Stimulated activated CD4-positive, alpha-beta T cell treated with anti-CD3 and anti-CD28 coated beads, Interleukin-4, amount 100 ng/mL, for 48 hours (primary cell): ENCODE measurements around the gene PIK3R3.

Experiments
- DNase-seq, 2 donors: peaks; one replicate each; pipeline ENCODE4 v3.0.0-alpha.2; 2020; ENCODE audit warnings: low read depth in 2 of 2

The PIK3R3 gene

DNA sequence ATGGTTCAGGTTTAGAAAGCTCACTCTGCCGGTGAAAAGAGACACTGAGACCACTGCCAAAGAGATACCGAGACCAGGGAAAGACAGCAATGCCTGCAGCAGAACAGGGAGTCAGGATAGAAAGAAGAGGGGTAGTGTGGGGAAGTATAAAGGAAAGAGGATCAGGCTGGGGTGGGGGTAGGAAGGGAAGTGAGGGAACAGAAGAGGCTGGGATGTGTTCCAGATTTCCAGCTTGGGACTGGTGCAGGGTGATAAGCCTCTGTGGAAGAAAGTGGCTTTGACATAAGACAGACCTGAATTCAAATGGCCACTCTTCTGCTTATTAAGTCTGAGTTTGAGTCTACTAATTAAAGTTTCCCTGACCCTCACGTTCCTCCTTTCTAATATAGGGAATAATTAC, 105.9 kb downstream of the PIK3R3 start:
- DNase-seq, result no peak

DNA sequence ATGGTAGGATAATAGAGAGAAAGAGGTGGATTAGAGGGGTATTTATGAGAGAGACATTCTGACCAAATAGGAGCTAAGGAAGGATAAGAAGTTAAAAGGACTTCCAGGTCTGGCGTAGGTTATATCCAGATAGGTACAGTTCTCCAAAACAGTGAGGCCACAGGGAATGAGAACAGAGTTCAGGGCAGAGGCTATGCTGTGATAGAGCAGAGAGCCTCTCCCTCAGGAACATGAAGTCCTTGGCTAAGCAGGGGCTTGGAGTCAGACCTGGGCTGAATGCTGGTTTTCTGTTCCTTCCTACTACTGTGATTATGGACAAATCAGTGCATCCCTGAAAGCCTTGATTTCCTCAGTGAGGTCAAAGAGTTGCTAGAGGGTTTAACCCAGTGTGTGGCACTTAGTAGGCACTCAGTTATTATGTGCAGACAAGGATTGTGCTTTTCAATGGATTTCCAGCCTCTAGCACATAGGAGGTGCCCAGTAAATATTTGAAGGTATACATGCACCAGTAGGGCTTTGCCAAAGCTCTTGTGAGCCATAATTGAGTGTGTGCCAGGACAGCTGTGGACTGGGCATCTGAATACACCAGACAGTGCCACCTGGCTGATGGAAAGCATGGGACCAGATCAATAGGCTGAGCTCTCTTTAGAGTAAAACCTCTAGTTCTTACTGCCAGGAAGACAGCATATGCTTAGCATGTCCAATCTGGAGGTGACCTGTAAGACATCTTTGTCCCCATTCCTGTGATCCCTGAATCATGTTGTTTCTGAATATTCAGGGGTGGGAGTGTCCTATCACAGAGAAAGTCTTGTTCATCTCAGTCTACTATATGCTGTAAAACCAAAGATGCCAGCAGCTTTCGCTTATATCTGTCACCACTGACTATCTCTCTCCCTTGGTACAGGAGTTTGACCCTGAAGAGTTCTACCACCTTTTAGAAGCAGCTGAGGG, 111.1 kb downstream of the PIK3R3 start:
- no peak for DNase-seq

DNA sequence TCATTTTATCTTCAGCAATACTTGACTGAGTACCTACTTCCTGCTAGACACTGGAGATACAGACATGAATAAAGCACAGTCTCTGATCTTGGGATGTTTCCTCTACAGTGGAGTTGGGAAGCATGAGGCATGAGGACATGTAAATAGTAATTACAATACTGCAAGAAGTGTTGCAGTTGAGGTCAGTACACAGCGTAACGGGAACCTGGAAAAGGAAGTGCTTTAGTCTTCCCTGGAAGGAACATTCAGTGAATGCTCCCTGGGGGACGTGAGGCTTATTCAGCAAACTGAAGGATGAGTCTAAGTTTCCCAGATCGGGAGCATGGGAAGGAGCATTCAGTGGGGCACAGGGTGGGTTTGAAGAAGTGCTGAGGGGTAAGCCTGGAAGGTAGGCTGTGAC, 112.4 kb downstream of the PIK3R3 start:
- no peak for DNase-seq

DNA sequence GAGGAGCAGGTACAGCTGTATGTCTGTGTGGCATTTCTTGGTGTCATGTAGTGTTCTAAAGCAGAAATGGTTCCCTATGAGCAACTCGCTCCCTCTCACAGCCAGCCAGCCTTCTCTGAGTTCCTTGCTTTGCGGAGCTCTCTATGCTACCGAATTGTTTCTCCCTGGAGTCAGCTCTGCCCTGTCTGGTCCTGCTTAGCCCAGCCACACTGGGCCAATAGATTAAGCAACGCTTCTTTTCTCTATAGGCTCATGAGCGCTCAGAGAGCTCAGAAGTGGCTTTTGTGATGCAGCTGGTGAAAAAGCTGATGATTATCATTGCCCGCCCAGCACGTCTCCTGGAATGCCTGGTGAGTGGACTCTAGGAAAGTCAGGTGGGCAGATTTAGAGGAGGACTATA, 113.1 kb downstream of the PIK3R3 start:
- no peak for DNase-seq

DNA sequence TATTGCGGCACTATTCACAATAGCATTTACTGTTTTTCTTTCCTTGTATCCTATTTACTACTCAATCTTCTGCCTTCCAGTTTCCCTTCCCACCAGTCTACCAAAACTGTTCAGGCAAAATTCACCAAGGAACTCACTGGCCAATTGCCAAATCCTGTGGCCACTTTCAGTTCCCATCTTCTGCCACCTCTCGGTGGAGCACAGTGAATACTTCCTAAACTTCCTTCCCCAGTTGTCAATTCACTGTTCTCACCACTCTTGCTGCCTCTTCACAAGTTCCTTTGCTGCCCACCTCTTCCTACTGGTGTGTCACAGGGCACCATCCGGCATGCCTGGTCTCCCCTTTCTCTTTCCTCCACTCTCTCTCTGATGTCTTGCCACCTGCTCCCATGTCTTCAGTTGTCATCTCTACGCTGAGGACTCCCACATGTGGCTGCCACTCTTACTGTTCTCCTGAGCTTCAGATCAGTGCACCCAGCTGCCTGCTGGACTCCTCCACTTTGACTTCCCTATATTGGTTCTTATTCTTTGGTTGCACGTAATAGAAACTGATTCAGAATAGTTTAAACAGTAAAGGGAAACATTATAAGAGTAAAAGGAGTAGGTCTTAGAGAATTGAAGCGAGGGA, 114.4 kb downstream of the PIK3R3 start:
- no peak for DNase-seq

DNA sequence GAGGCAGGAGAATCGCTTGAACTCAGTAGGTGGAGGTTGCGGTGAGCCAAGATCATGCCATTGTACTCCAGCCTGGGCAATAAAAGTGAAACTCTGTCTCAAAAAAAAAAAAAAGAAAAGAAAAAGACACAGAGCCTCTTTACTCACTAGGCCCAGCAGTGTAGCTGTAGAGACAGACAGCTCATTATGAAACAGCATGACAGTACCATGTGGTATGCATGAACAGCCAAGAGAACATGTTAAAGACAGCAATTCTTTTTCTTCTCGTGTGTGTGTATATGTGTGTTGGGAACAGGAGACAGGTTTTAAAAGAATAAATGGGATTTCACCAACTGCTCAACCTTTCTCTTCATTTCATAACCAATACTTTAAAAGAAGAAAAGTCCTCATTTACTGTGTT, 118.8 kb downstream of the PIK3R3 start:
- DNase-seq, result no peak

DNA sequence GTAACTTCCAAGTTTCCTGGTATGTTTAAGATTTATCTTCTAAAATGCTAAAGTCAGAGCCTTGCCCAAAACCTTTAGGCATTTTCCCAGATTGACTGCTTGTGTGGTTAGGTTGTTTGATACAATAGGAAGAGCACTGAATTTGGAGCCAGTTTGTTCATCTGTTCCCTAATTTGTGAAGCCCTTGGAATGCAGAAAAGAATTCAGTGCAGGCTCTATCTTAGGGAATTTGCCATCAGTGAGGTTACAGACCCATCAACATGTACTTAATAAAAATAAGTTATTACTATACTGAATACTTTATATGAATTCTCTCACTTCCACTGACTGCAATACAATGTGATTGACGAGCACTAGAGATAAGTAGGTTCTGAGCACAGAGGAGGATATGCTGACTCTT, 120.2 kb downstream of the PIK3R3 start:
- no peak for DNase-seq

DNA sequence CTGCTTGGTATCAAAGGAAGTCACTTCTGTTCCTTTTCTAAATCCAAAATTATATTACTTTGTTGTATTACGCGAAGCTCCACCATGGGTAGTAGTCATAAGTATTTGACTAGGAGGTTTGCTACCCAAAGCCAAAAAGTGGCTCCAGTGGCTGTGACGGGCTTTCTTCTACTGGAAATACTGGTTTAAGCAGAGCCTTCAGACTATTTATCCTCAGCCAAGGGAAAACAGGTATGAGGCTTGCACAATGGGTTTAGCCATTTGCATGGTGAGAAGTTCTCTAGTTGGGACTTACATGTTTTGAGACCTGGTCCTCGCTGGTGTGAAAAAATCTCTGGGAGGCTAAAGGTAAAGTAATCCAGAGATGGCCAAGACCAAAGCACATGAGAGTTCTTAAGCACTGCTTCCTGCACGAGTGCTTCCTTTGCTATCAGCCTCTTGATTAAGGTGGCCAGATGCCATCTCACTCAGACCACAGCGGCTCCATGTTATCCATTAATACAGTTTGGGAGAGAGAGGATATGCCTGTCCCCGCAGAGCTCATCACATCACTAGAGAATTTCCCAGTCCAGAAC, 121.2 kb downstream of the PIK3R3 start:
- DNase-seq, result no peak

DNA sequence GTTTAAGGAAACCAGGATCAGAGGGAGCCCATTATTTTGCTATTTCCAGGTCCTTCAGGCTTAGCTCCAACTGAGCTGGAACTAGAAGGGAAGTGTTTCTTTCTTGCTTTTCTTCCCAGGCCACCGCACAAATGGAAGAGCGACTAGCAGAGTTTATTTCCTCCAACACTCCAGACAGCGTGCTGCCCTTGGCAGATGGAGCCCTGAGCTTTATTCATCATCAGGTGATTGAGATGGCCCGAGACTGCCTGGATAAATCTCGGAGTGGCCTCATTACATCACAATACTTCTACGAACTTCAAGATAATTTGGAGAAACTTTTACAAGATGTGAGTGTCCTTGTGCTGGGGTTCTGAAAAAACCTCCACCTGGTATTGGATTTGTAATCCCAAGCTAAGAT, 121.8 kb downstream of the PIK3R3 start:
- DNase-seq, result no peak

DNA sequence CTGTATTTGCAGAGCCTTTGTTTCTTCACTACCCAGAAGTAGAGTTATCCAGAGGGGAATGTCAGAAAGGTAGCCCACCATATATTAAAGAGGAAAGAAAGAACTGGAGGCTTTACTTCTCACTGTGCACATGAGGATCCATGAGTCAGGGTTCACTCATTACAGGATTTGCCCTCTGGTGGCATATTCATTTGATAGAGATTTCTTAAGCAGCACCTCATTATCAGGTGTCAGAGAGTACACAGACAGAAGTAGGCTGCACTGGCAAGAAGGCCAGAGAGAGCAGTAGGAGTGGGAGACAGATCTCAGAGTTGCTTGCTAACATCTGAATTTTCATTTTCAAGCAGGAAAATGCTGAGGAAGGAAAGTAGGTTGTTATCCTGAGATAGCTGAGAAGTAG, 123.8 kb downstream of the PIK3R3 start:
- no peak for DNase-seq

DNA sequence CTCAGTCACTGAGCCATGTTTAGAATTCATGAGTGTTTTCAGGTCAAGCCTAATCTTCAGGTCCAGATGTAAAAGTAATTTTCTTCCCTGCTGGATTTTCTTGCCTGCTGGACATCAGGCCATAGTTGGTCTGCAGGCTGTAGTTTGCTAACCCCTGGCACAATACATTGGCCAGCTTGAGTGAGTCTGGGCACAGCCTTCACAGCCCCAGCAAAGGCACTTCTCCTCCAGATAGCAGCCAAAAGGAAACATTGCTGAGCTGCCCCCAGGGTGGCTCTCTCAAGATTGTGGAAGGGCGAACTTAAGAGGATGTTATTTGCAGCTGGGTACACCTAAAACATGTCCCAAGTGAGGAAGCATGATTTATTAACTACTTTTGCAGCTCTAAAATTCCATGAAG, 126.8 kb downstream of the PIK3R3 start:
- no peak for DNase-seq

DNA sequence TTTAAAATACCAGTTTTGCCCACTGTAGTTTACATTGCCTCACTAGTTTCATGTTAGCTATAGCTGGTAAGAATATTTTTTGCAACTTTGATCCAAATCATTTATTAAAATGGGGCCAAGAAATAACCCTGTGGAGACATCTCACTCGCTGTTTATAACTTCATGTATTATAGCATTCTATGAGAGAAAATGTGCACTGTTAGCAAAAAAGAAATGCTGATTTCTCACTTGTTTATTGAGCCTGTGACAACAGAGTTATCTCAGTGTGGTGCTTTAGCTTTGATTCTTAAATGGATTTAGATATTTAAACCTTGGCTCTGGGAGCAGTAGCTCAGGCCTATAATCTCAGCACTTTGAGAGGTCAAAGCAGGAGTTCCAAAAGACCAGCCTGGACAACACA, 127.9 kb downstream of the PIK3R3 start:
- DNase-seq, result no peak

DNA sequence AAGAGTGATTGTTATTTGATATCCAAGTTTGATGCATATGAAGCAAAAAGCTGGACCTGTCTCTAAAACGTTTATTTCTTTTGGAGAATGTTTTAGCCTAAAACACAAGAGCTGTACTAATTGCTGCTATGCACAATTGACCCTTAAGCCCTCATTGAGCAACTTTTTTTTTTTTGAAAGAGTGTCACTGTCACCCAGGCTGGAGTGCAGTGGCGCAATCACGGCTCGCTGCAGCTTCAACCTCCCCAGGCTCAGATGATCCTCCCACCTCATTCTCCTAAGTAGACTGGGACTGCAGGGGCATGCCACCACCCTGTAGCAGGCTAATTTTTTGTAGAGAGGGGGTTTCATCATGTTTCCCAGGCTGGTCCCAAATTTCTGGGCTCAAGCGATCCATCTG, 129.1 kb downstream of the PIK3R3 start:
- DNase-seq, result no peak

DNA sequence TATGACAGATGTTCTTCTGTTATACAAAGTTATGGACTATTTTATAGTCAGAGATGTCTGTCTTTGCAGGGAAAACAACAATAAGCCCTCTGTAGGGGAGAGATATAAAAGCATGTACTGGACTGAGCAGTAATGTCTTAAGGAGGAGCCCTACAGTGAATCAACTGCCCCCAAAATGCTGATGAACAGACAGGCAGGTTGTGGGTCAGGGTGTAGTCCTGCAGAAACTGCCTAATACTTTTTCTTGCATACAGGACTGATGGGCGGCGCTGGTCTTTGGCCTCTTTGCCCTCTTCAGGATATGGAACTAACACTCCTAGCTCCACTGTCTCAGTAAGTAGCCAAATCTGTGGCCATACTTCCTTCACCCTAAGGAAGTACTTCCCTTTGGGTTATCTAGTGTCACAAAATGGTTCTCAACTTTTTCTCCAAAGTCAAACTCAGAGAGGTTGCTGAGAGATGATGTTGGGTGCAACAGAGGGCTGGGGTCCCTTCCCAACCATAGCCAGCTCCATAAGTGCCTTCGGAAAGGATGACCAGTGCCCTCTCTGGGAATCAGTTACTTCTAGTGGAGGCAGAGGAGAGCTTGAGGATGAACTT, 129.8 kb downstream of the PIK3R3 start:
- no peak for DNase-seq

DNA sequence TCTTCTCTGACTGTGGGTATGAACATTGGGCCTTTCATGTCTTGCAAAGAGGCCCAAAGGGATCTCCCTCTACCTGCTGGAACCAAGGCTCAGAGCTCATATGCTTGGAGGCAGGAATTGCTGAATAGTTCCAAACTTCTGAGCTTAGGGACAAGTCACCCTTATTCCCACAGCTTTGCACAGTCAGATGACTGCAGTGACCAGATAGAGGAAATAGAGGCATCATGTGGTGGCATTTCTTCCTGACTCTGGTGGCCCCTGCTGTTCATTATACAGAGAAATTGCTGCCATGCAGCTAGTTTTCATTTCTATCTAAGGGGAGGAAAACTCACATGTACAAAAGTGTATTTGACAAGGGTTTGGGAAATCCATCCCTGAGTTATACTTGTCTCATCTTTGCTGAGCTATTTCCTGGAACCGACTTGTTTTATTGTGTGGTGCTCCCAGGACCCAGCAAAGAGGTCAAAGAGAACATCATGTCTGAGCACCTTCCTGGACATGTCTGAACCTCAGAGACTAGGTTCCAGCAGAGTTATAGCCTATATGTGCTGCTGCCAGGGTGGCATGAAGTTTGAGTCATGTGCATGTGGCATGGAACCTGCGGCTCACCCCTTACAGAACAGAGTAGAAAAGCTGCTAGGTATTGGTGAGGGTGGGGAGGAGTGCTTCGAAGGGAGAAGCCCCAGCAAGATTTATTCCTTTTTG, 131.2 kb downstream of the PIK3R3 start:
- no peak for DNase-seq

DNA sequence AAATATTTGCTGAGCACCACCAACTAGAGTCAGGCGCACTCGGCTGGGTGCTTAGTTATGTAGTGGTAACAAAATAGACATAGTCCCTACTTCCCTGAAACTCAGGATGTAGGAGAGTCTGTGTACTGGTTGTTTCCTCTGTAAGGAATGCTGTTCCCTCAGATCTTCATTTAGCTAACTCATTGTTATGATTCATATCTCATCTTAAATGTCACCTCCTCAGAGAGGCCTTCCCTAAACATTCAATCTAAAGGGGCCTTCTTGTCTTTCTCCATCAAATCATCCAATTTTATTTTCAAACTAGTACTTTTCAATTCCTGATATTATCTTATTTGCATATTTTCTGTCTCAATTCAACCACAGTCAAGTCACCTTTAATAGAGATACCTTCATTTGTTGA, 132.9 kb downstream of the PIK3R3 start:
- DNase-seq, result no peak

DNA sequence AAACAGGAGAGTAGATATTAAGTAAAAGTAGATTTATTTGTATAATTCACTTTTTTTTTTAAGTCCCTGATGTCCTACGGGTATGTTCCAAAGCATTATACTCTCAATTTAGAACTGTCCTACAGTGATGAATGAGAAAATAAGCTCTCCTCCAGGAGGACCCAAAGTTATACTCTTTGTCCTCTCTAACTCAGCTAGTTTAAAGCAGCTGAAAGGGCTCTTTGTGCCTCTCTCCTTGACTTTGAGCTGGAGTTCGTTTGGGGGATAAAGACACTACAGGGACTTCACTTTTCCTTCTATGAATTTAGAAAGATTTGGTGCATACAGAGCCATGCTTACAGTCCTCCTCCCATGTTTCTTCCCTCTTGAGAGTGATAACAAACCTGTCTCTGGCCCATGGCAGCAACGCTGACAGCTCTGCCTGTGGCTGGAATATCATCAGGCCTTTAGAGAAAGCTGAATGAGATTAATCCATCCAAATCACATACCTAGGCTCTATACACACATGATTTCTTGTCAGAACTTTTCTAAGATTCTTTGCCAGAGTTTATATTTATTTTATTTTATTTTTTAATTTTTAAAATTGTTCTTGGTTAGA, 134.3 kb downstream of the PIK3R3 start:
- DNase-seq, result no peak

DNA sequence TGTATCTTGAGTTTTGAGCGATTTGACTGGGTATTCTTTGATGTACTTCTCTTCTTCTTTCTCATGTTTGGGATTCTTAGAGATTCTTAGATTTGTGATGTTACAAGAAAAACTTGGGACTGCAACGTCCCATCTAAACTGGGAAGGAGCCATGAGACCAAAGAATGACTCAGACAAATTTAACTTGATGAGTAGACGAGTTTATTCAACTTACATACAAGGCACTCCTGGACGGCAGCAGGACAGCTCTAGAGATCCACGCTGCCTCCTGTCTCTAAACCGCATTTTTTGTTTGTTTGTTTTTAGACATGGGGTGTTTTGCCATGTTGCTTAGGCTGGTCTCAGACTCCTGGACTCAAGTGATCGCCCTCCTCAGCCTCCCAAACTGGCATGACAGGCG, 137.1 kb downstream of the PIK3R3 start:
- no peak for DNase-seq

DNA sequence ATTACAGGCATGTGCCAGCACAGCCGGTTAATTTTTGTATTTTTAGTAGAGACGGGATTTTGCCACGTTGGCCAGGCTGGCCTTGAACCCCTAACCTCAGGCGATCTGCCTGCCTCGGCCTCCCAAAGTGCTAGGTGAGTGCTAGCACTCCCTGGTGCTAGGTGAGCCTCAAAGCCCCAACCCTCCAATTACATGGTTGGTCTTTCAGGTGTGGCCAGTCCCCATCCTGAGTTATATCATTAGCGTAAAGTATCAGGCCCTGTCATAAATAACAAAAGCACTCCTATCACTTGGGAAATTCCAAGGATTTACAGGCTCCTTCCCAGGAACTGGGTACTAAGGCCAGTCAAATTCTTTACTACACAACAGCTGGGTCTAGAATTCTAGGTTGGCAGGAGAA, 138.0 kb downstream of the PIK3R3 start:
- DNase-seq, result no peak
